Tibial nerve (tissue), 4 donors: ENCODE results near the gene ZCCHC17. TPM values are rescaled to one million over a fixed set of nuclear protein-coding genes. Genes with fewer than 3 reads are reported as not detected.

Experiments
- DNase-seq, 2 donors: peaks; one replicate each; pipeline ENCODE4 v3.0.0-alpha.2; 2019; ENCODE audit warnings: low spot score in 2 of 2
- H3K27ac ChIP-seq, 4 donors: fragments of 200-600 bp; sonication (generic) in 3 of 4; one replicate each; pipeline ENCODE4 v1.5.1; 2017 to 2019; ENCODE audit warnings: mild to moderate bottlenecking in 1 of 4
- H3K27me3 ChIP-seq, 2 donors: fragments of 200-600 bp; sonication (generic) in 1 of 2; one replicate each; pipeline versions ENCODE4 v1.5.1 to v1.6.0; 2017 to 2019
- H3K36me3 ChIP-seq, 3 donors: fragments of 200-600 bp; sonication (generic); one replicate each; pipeline ENCODE4 v1.5.1; 2018 to 2019
- H3K4me1 ChIP-seq, 4 donors: fragments of 200-600 bp; sonication (generic) in 3 of 4; one replicate each; pipeline ENCODE4 v1.5.1; 2017 to 2019
- H3K4me3 ChIP-seq, 4 donors: fragments of 200-600 bp; sonication (generic) in 3 of 4; one replicate each; pipeline ENCODE4 v1.5.1; 2017 to 2019; ENCODE audit warnings: mild to moderate bottlenecking in 1 of 4, moderate library complexity in 1 of 4
- H3K9me3 ChIP-seq, 4 donors: fragments of 200-600 bp; sonication (generic) in 3 of 4; one replicate each; pipeline ENCODE4 v1.5.1; 2017 to 2019
- EP300 ChIP-seq, 2 donors: sonication (generic); formaldehyde crosslinking; IDR thresholded peaks; one replicate each; pipeline ENCODE4 v1.6.1; 2017; ENCODE audit warnings: antibody characterized with exemption in 2 of 2, mild to moderate bottlenecking in 1 of 2
- POLR2A ChIP-seq, 2 donors: fragments of 450-650 bp; IDR thresholded peaks; one replicate each; pipeline ENCODE4 v1.6.1; 2017; ENCODE audit warnings: antibody characterized with exemption in 2 of 2, mild to moderate bottlenecking in 2 of 2, moderate library complexity in 2 of 2
- WGBS, 2 donors: methylation state at CpG; one replicate each; pipeline ENCODE4 v1.1.5; 2018; 5-methylcytosine and 5-hydroxymethylcytosine counted together
- total RNA-seq, 4 donors: library from RNA; depleted of rRNA; stranded (reverse); fragments of >200 nt; gene quantifications; one replicate each; pipeline ENCODE4 v1.1.0, GENCODE V29; 2016
- TF ChIP-seq, protein P1 (sequence below), 5 experiments: fragments of 200-600 bp in 3 of 5; fragments of 450-650 bp in 2 of 5; sonication (generic) in 3 of 5; IDR thresholded peaks; one replicate each; pipeline ENCODE4 v1.5.1; 2016 to 2019; ENCODE audit warnings: antibody characterized with exemption in 5 of 5, mild to moderate bottlenecking in 3 of 5, moderate library complexity in 2 of 5

The ZCCHC17 gene
- total RNA-seq, 4 donors from 2014 or later, result 14.9 to 30.4 (median 26.5) TPM

DNA sequence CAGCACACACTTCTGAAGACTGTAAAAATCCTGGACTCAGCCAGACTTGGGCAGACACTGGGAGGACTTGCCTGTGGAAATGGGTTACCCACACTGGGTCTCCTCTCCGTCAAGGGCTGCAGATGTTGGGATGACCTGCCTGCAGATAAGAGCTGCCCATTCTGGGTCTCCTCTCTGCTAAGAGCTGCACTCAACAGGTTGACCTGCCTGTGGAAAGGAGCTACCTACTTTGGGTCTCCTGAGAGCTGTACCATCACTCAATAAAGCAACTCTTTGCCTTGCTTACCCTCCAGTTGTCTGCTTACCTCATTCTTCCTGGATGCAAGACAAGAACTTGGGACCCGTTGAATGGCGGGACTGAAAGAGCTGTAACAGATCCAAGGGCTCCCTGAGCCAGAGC is 28.2 kb downstream of the ZCCHC17 start:
- peaks cover 0 to 9% (median 2%) of the 10 kb centered on the region in 4 donors for H3K4me1 ChIP-seq
- no peak overlapping the region for H3K27ac ChIP-seq
- no peak overlapping the region for H3K4me3 ChIP-seq
- TF ChIP-seq POLR2A (IDR thresholded peaks at IDR 0.05) (no peak), EP300 (IDR thresholded peaks at IDR 0.05) (no peak)
- TF ChIP-seq, protein P1, sequence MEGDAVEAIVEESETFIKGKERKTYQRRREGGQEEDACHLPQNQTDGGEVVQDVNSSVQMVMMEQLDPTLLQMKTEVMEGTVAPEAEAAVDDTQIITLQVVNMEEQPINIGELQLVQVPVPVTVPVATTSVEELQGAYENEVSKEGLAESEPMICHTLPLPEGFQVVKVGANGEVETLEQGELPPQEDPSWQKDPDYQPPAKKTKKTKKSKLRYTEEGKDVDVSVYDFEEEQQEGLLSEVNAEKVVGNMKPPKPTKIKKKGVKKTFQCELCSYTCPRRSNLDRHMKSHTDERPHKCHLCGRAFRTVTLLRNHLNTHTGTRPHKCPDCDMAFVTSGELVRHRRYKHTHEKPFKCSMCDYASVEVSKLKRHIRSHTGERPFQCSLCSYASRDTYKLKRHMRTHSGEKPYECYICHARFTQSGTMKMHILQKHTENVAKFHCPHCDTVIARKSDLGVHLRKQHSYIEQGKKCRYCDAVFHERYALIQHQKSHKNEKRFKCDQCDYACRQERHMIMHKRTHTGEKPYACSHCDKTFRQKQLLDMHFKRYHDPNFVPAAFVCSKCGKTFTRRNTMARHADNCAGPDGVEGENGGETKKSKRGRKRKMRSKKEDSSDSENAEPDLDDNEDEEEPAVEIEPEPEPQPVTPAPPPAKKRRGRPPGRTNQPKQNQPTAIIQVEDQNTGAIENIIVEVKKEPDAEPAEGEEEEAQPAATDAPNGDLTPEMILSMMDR (IDR thresholded peaks at IDR 0.05), result no peak
- no peak for DNase-seq
- 96 to 100% methylated on average over 2 to 3 of the region's 3 CpGs for WGBS, 2 donors
- H3K27me3 ChIP-seq, result no peaks in the 10 kb centered on the region
- no peaks in the 10 kb centered on the region for H3K9me3 ChIP-seq
- H3K36me3 ChIP-seq, result peaks cover 0 to 41% (median 0%) of the 10 kb centered on the region in 3 donors

DNA sequence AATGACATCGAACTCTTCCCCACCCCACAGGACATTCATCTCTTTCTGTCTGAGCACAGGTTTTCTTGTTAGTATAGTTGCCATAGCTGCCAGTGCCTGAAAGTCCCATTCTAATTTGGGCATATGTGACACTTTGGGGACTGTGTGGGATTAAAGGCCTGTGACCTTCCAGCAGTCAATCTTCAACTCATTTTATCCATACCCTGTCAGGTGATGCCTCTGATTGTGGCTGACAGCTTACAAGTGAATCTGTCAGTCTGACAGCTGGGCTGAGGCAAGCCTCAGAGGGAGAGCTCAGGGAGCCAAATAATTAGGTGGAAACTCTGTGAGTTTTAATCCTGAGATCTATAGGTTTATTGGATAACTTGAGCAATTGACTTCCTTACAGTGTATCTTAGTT is 29.6 kb downstream of the ZCCHC17 start:
- DNase-seq, result no peak
- peaks cover 0 to 29% (median 0%) of the 10 kb centered on the region in 3 donors for H3K36me3 ChIP-seq
- no peaks in the 10 kb centered on the region for H3K9me3 ChIP-seq
- TF ChIP-seq EP300 (IDR thresholded peaks at IDR 0.05) (no peak), POLR2A (IDR thresholded peaks at IDR 0.05) (no peak)
- TF ChIP-seq, protein P1 (IDR thresholded peaks at IDR 0.05), result no peak
- WGBS, 2 donors, result 96 to 97% methylated on average over 1 of the region's 1 CpG
- H3K27me3 ChIP-seq, result no peaks in the 10 kb centered on the region
- peaks cover 0 to 9% (median 2%) of the 10 kb centered on the region in 4 donors for H3K4me1 ChIP-seq
- no peak overlapping the region for H3K4me3 ChIP-seq
- no peak overlapping the region for H3K27ac ChIP-seq

DNA sequence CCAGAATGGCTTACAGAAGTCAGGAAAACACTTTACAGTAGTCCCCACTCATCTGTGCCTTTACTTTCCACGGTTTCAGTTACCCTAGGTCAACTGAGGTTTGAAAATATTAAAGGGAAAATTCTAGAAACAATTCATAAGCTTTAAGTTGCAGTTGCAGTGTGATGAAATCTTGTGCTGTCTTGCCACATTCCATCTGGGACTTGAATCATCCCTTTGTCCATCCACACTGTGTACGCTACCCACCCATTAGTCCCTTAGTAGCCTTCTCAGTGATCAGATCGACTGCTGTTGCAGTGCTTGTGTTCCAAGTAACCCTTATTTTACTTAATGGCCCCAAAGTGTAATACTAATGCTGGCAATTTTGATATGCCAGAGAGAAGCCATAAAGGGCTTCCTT is 30.5 kb downstream of the ZCCHC17 start:
- peaks cover 0 to 9% (median 2%) of the 10 kb centered on the region in 4 donors for H3K4me1 ChIP-seq
- peaks cover 0 to 24% (median 0%) of the 10 kb centered on the region in 3 donors for H3K36me3 ChIP-seq
- TF ChIP-seq EP300 (IDR thresholded peaks at IDR 0.05), result no peak
- TF ChIP-seq, protein P1 (IDR thresholded peaks at IDR 0.05), result no peak
- no peak for DNase-seq
- 32 to 38% methylated on average over 3 of the region's 3 CpGs for WGBS, 2 donors
- peak overlapping the region in 2 of 4 donors; percentile 34 to 52 for H3K27ac ChIP-seq
- no peaks in the 10 kb centered on the region for H3K9me3 ChIP-seq
- no peak overlapping the region for H3K4me3 ChIP-seq
- no peaks in the 10 kb centered on the region for H3K27me3 ChIP-seq

DNA sequence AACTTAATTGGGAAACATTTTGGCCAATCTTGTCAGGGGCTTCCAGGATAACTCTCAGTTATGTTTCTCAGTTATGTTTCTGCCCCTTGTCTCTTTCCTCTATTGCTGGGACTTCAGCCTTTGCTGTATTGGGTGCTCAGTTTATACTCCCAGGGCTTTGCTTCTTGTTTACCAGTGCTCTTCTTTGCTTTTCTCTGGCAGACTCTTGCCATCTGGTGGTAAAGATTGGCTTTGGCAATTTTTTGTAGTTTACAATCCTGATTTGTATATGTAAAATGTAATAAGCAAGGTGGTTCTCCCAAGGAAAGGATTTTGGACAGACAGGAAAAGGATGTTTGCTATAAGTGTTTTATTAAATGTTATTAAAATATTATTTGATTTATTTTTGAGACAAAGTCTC is 38.2 kb downstream of the ZCCHC17 start:
- Histone ChIP-seq H3K4me1 (no peaks in the 10 kb centered on the region), H3K4me3 (no peak overlapping the region), H3K27me3 (no peaks in the 10 kb centered on the region), H3K27ac (no peak overlapping the region), H3K36me3 (peaks cover 0 to 27% (median 6%) of the 10 kb centered on the region in 3 donors), H3K9me3 (no peaks in the 10 kb centered on the region)
- no peak for DNase-seq
- TF ChIP-seq POLR2A (IDR thresholded peaks at IDR 0.05), result no peak
- TF ChIP-seq, protein P1 (IDR thresholded peaks at IDR 0.05), result peak; percentile 20 to 61 (median 49)

DNA sequence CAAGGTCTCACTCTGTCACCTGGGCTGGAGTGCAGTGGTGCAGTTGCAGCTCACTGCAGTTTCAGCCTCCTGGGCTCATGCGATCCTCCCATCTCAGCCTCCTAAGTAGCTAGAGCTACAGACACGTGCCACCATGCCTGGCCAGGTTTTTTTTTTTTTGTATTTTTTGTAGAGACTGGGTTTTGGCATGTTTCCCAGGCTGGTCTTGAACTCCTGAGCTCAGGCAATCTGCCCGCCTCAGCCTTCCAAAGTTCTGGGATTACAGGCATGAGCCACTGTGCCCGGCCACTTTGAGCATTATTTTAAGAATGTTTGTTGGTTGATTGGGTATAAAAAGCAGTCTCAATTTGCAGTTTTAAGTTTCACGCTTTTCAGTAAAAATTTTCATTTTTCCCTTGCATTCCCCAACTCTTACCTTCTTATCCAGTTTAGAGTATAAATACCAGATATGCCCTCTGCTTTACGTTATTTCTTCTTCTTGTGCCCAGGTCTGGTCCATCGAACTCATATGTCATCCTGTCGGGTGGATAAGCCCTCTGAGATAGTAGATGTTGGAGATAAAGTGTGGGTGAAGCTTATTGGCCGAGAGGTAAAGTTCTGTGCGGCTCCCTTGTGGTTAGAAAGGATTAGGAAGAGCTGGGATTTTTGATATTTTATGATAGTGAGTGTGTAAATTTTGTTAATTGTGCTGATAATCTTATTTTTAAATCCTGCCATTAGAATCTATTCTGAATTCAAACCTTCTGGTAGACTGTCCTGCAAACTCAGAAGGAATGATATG is 40.0 kb downstream of the ZCCHC17 start:
- no peaks in the 10 kb centered on the region for H3K9me3 ChIP-seq
- DNase-seq, result no peak
- peaks cover 0 to 23% (median 6%) of the 10 kb centered on the region in 3 donors for H3K36me3 ChIP-seq
- no peak overlapping the region for H3K27ac ChIP-seq
- TF ChIP-seq, protein P1 (IDR thresholded peaks at IDR 0.05), result no peak
- no peak for TF ChIP-seq POLR2A (IDR thresholded peaks at IDR 0.05)
- no peak for TF ChIP-seq EP300 (IDR thresholded peaks at IDR 0.05)
- no peaks in the 10 kb centered on the region for H3K27me3 ChIP-seq
- no peak overlapping the region for H3K4me3 ChIP-seq
- WGBS, 2 donors, result 85 to 89% methylated on average over 10 of the region's 10 CpGs
- no peaks in the 10 kb centered on the region for H3K4me1 ChIP-seq
